ENCODE measurements around the gene ZBTB24.

DNA sequence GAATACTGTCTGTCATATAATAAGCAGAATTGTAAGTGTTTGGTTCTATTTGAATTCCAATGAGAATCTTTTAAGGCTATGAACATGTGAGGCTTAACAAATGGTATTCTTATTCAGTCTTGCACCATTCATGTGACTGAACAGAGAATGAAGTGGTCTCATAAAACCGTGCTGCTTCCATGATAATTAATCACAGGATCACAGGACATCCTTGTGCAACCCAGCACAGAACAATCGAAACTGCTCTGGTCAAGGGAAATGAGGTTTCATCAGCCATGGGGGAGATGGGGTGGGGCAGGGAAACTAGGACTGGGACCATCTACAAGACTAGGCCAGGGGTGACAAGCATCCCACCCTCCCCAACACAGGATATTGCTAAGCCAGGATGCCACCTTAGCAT lies 48.6 kb downstream of the ZBTB24 start:
- TF ChIP-seq POLR2A (IDR thresholded peaks at IDR 0.05; ENCODE audit: insufficient read depth in 1 of 2, low read depth in 2 of 2, low read length in 2 of 2) (no peak), FOXP1 (IDR thresholded peaks at IDR 0.05) (no peak), FOXP1 (CRISPR knock-in tag; IDR thresholded peaks at IDR 0.05) (no peak), HNRNPLL (IDR thresholded peaks at IDR 0.05; ENCODE audit: low read depth, low read length, poor library complexity, severe bottlenecking) (no peak), SRF (IDR thresholded peaks at IDR 0.05; ENCODE audit: low read depth, low read length) (no peak), EZH2 (conservative IDR thresholded peaks at IDR 0.05; ENCODE audit: low read depth, low read length) (no peak), CREM (IDR thresholded peaks at IDR 0.05) (no peak), CREM (CRISPR knock-in tag; IDR thresholded peaks at IDR 0.05) (no peak), RNF2 (conservative IDR thresholded peaks at IDR 0.05; ENCODE audit: low read depth) (no peak), TBP (CRISPR knock-in tag; IDR thresholded peaks at IDR 0.05) (no peak), MXD4 (CRISPR knock-in tag; IDR thresholded peaks at IDR 0.05) (no peak)
- TF ChIP-seq, protein P1, sequence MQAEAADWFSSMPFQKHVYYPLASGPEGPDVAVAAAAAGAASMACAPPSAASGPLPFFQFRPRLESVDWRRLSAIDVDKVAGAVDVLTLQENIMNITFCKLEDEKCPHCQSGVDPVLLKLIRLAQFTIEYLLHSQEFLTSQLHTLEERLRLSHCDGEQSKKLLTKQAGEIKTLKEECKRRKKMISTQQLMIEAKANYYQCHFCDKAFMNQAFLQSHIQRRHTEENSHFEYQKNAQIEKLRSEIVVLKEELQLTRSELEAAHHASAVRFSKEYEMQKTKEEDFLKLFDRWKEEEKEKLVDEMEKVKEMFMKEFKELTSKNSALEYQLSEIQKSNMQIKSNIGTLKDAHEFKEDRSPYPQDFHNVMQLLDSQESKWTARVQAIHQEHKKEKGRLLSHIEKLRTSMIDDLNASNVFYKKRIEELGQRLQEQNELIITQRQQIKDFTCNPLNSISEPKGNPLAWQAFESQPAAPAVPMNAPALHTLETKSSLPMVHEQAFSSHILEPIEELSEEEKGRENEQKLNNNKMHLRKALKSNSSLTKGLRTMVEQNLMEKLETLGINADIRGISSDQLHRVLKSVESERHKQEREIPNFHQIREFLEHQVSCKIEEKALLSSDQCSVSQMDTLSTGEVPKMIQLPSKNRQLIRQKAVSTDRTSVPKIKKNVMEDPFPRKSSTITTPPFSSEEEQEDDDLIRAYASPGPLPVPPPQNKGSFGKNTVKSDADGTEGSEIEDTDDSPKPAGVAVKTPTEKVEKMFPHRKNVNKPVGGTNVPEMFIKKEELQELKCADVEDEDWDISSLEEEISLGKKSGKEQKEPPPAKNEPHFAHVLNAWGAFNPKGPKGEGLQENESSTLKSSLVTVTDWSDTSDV (CRISPR knock-in tag; IDR thresholded peaks at IDR 0.05), result no peak
- TF ChIP-seq, protein P2, sequence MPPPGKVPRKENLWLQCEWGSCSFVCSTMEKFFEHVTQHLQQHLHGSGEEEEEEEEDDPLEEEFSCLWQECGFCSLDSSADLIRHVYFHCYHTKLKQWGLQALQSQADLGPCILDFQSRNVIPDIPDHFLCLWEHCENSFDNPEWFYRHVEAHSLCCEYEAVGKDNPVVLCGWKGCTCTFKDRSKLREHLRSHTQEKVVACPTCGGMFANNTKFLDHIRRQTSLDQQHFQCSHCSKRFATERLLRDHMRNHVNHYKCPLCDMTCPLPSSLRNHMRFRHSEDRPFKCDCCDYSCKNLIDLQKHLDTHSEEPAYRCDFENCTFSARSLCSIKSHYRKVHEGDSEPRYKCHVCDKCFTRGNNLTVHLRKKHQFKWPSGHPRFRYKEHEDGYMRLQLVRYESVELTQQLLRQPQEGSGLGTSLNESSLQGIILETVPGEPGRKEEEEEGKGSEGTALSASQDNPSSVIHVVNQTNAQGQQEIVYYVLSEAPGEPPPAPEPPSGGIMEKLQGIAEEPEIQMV (CRISPR knock-in tag; IDR thresholded peaks at IDR 0.05; ENCODE audit: low read depth), result no peak
- TF ChIP-seq, protein P3, sequence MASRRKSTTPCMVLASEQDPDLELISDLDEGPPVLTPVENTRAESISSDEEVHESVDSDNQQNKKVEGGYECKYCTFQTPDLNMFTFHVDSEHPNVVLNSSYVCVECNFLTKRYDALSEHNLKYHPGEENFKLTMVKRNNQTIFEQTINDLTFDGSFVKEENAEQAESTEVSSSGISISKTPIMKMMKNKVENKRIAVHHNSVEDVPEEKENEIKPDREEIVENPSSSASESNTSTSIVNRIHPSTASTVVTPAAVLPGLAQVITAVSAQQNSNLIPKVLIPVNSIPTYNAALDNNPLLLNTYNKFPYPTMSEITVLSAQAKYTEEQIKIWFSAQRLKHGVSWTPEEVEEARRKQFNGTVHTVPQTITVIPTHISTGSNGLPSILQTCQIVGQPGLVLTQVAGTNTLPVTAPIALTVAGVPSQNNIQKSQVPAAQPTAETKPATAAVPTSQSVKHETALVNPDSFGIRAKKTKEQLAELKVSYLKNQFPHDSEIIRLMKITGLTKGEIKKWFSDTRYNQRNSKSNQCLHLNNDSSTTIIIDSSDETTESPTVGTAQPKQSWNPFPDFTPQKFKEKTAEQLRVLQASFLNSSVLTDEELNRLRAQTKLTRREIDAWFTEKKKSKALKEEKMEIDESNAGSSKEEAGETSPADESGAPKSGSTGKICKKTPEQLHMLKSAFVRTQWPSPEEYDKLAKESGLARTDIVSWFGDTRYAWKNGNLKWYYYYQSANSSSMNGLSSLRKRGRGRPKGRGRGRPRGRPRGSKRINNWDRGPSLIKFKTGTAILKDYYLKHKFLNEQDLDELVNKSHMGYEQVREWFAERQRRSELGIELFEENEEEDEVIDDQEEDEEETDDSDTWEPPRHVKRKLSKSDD (CRISPR knock-in tag; IDR thresholded peaks at IDR 0.05; ENCODE audit: low read depth), result no peak
